ENCODE results near the gene RFTN2.

DNA sequence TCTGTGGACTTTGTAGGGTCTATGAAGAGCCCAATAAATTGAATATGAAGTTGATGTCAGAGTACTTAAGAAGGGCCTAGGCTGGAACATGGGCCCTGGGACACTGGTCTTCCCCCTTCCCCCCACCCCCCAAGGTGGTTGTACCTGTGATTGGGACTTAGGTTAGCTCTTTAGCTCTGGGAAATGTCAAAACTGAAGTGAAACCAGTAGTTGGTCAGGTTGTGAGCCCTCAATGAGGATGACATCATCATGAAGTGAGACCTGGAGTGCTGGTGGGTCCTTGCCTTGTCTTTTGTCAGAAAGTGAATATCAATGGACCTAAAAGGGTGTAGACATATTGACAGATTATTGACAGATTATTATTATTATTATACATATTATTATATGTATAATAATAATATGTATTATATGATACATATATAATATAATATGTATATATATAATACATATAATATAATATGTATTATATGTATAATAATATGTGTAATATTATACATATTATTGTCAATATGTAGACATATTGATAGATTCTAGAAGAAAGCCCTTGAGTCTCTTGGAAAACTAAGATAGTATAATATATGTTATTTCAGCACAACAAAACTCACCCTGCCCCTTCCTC, 35.1 kb upstream of the RFTN2 start:
- TF ChIP-seq CTCF (IDR thresholded peaks at IDR 0.05) = no peak
- no peak for TF ChIP-seq POLR2A (IDR thresholded peaks at IDR 0.05)
- no peak for TF ChIP-seq EP300 (IDR thresholded peaks at IDR 0.05)
- TF ChIP-seq POLR2AphosphoS5 (IDR thresholded peaks at IDR 0.05) = no peak
